GF-D8 (cell line): ENCODE measurements around the gene KMT5C.

Source experiments
- DNase-seq: peaks from one replicate; lab custom pipeline; 2025; lab: John Stamatoyannopoulos, UW

KMT5C gene

GRCh38 chr19:55368701-55369563 lies 29.3 kb downstream of the KMT5C start:
- DNase-seq: no peak

GRCh38 chr19:55369653-55370304 lies 30.1 kb downstream of the KMT5C start:
- DNase-seq: no peak

GRCh38 chr19:55370305-55370988 lies 30.8 kb downstream of the KMT5C start, which contains the start of gene IL11:
Gene IL11 (minus strand): TSS chr19:55370463. CDS start chr19:55370310, 153 bp downstream.
- DNase-seq: no peak

GRCh38 chr19:55372316-55373081 lies 32.8 kb downstream of the KMT5C start:
- no peak for DNase-seq

- DNase-seq: no peak
Observed at GRCh38 chr19:55373306-55373992, 33.8 kb downstream of the KMT5C start.

- no peak for DNase-seq
Observed at GRCh38 chr19:55373993-55374757, 34.5 kb downstream of the KMT5C start.

- DNase-seq: no peak
Observed at GRCh38 chr19:55376241-55376933, 36.7 kb downstream of the KMT5C start, which contains the start of gene TMEM190. Gene TMEM190 (plus strand): TSS chr19:55376826. CDS start chr19:55376854, 28 bp downstream.

GRCh38 chr19:55377356-55378131 lies 37.9 kb downstream of the KMT5C start:
- DNase-seq: no peak

GRCh38 chr19:55379174-55379573 lies 39.5 kb downstream of the KMT5C start:
- DNase-seq: no peak

- no peak for DNase-seq
Observed at GRCh38 chr19:55382013-55382412, 42.3 kb downstream of the KMT5C start.

GRCh38 chr19:55382522-55383054 lies 42.9 kb downstream of the KMT5C start:
- no peak for DNase-seq

GRCh38 chr19:55383279-55384130 lies 43.8 kb downstream of the KMT5C start:
- peak; percentile 23 for DNase-seq

- peak; percentile 22 for DNase-seq
Observed at GRCh38 chr19:55384131-55384919, 44.6 kb downstream of the KMT5C start, which contains the start of gene TMEM238. Gene TMEM238 (minus strand): TSS chr19:55384292. CDS start chr19:55384259, 33 bp downstream.

GRCh38 chr19:55384920-55385723 lies 45.4 kb downstream of the KMT5C start:
- peak; percentile 88 for DNase-seq

GRCh38 chr19:55385724-55386492 lies 46.2 kb downstream of the KMT5C start, which contains the start of gene RPL28:
Gene RPL28 (plus strand): TSS chr19:55385932. CDS start chr19:55386358, 426 bp downstream.
- peak; percentile 93 for DNase-seq
